ENCODE data around the gene VWA8.

- no peak for TF ChIP-seq CTCF (IDR thresholded peaks at IDR 0.05)
- no peak for TF ChIP-seq POLR2A (IDR thresholded peaks at IDR 0.05; ENCODE audit: low read depth)
- TF ChIP-seq EP300 (IDR thresholded peaks at IDR 0.05), result no peak
Observed at GRCh38 chr13:41655997-41656396, 304.9 kb downstream of the VWA8 start.
